Transverse colon (tissue), 4 donors: ENCODE measurements around the gene NR3C2. TPM values are rescaled to one million over a fixed set of nuclear protein-coding genes. Genes with fewer than 3 reads are reported as not detected.

Source experiments
- DNase-seq: peaks from one replicate; pipeline ENCODE4 v3.0.0-alpha.2; 2019
- H3K27ac ChIP-seq, 4 donors: fragments of 200-600 bp; sonication (generic); 2 replicates each; pipeline ENCODE4 v1.5.1; 2016 to 2018; ENCODE audit warnings: inconsistent platforms in 4 of 4
- H3K27me3 ChIP-seq: fragments of 200-600 bp; sonication (generic); 2 replicates; pipeline ENCODE4 v1.5.1; 2017; ENCODE audit warnings: inconsistent platforms
- H3K36me3 ChIP-seq, 4 donors: fragments of 200-600 bp; sonication (generic); 2 replicates each; pipeline ENCODE4 v1.5.1; 2017 to 2019; ENCODE audit warnings: inconsistent platforms in 4 of 4
- H3K4me1 ChIP-seq, 4 donors: fragments of 200-600 bp; sonication (generic); 2 replicates each; pipeline ENCODE4 v1.5.1; 2017 to 2020; ENCODE audit warnings: inconsistent platforms in 4 of 4
- H3K4me3 ChIP-seq, 4 donors: fragments of 200-600 bp; sonication (generic); 1 replicate in 1 of 4; 2 replicates in 3 of 4; pipeline versions ENCODE4 v1.5.1 to v1.6.1; 2017 to 2019; ENCODE audit warnings: inconsistent platforms in 4 of 4
- H3K9me3 ChIP-seq, 2 donors: fragments of 200-600 bp; sonication (generic); 2 replicates each; pipeline ENCODE4 v1.5.1; 2017 to 2019; ENCODE audit warnings: inconsistent platforms in 2 of 2
- EP300 ChIP-seq: sonication (generic); formaldehyde crosslinking; IDR thresholded peaks from one replicate; pipeline ENCODE4 v1.6.1; 2017; ENCODE audit warnings: antibody characterized with exemption, low read depth
- POLR2A ChIP-seq: fragments of 450-650 bp; IDR thresholded peaks from one replicate; pipeline ENCODE4 v1.6.1; 2016; ENCODE audit warnings: antibody characterized with exemption, mild to moderate bottlenecking, moderate library complexity
- POLR2AphosphoS5 ChIP-seq, 3 donors: sonication (generic); formaldehyde crosslinking; IDR thresholded peaks; one replicate each; pipeline ENCODE4 v1.6.1; 2016; ENCODE audit warnings: antibody characterized with exemption in 3 of 3
- WGBS, 2 donors: methylation state at CpG; one replicate each; pipeline ENCODE4 v1.1.5; 2018; ENCODE audit warnings: low coverage in 1 of 2; 5-methylcytosine and 5-hydroxymethylcytosine counted together
- in situ Hi-C, 4 donors: fragments of 200-750 bp; cut with MboI; loops; one replicate each; pipeline versions ENCODE4 v1.15.0 to v1.15.1; 2017; ENCODE audit warnings: low sequenced_read_pairs in 3 of 4, low pct_ligation_motif_present in 1 of 4, low pct_unique_long_range_greater_than_20kb in 1 of 4
- intact Hi-C: fragments of 100-400 bp; cut with DNase I; formaldehyde crosslinking; loops from one replicate; pipeline ENCODE4 v1.15.1; 2023; ENCODE audit warnings: low total_unique reads
- total RNA-seq, 4 donors: library from RNA; depleted of rRNA; stranded (reverse); fragments of >200 nt; gene quantifications; one replicate each; pipeline ENCODE4 v1.1.0, GENCODE V29; 2016
- TF ChIP-seq, protein P1 (sequence below), 5 experiments: fragments of 200-600 bp in 3 of 5; fragments of 450-650 bp in 2 of 5; sonication (generic) in 3 of 5; IDR thresholded peaks; 1 replicate in 2 of 5; 2 replicates in 3 of 5; pipeline ENCODE4 v1.5.1; 2016 to 2017; ENCODE audit warnings: antibody characterized with exemption in 5 of 5, inconsistent platforms in 3 of 5, mild to moderate bottlenecking in 2 of 5, moderate library complexity in 1 of 5

Gene NR3C2
- total RNA-seq, 4 donors from 2014 or later = 55.5 to 147 (median 125) TPM

DNA sequence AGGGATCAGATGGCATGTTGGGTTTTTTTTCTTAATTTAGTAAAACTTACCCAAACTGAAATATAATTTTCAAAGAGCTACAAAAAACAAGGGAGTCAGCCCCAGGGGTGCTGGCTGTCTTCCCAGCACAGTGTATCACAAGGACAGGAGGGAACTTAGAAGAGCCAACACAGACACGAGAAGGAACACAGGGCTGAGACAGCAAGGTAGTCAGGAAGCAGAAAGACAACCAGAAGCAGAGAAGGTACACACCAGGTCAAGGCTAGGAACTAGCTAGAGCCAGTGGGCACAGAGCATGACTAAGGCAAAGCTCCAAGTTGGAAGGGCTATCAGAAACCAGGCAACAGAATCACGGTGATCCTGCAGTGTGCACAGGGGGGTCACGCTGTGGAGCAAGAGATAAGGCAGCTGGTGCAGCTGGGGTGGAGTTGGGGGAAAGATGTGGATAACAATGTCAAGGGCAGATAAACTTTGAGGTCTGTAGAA lies 168.7 kb downstream of the NR3C2 start:
- H3K27ac ChIP-seq = no peak overlapping the region
- WGBS, 2 donors = 28% methylated on average over 3 of the region's 3 CpGs
- intact Hi-C loops = no loop called here

DNA sequence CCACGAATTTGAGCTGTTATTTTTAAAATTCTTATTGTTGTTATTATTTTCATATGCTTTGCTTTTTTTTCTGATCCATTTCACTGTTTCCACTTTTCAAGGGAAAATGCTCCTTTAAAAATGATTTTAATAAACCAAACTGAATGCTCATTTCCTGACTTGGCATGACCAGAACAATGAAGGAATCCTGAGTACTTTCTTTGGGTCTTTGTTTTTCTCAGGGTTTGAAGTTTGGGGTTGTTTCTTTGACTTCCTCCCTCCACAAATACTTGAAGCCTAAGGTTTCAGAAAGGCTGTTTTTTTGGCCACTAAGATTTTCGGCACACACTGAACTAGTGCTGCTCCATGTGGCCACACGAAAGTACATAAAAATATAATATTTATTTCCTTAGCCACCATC lies 171.0 kb downstream of the NR3C2 start:
- Histone ChIP-seq H3K27me3 (no peaks in the 10 kb centered on the region), H3K9me3 (no peaks in the 10 kb centered on the region), H3K4me3 (no peak overlapping the region), H3K36me3 (no peaks in the 10 kb centered on the region), H3K4me1 (peaks cover 0 to 15% (median 2%) of the 10 kb centered on the region in 4 donors), H3K27ac (no peak overlapping the region)
- 80 to 86% methylated on average over 3 of the region's 3 CpGs for WGBS, 2 donors
- intact Hi-C loops = no loop called here
- DNase-seq = no peak
- TF ChIP-seq POLR2AphosphoS5 (IDR thresholded peaks at IDR 0.05) (no peak), EP300 (no peak), POLR2A (no peak)
- TF ChIP-seq, protein P1, sequence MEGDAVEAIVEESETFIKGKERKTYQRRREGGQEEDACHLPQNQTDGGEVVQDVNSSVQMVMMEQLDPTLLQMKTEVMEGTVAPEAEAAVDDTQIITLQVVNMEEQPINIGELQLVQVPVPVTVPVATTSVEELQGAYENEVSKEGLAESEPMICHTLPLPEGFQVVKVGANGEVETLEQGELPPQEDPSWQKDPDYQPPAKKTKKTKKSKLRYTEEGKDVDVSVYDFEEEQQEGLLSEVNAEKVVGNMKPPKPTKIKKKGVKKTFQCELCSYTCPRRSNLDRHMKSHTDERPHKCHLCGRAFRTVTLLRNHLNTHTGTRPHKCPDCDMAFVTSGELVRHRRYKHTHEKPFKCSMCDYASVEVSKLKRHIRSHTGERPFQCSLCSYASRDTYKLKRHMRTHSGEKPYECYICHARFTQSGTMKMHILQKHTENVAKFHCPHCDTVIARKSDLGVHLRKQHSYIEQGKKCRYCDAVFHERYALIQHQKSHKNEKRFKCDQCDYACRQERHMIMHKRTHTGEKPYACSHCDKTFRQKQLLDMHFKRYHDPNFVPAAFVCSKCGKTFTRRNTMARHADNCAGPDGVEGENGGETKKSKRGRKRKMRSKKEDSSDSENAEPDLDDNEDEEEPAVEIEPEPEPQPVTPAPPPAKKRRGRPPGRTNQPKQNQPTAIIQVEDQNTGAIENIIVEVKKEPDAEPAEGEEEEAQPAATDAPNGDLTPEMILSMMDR (IDR thresholded peaks at IDR 0.05) = no peak
- in situ Hi-C loops = no loop called here

More for the DNA sequence above, 168.7 kb downstream of the NR3C2 start:
- Histone ChIP-seq H3K9me3 (no peaks in the 10 kb centered on the region), H3K36me3 (no peaks in the 10 kb centered on the region), H3K27me3 (no peaks in the 10 kb centered on the region), H3K4me1 (peaks cover 0 to 15% (median 4%) of the 10 kb centered on the region in 4 donors), H3K4me3 (no peak overlapping the region)
- in situ Hi-C loops = no loop called here
- TF ChIP-seq, protein P1 (IDR thresholded peaks at IDR 0.05) = no peak
- no peak for TF ChIP-seq POLR2A
- TF ChIP-seq EP300 = no peak
- no peak for TF ChIP-seq POLR2AphosphoS5 (IDR thresholded peaks at IDR 0.05)
- DNase-seq = no peak

DNA sequence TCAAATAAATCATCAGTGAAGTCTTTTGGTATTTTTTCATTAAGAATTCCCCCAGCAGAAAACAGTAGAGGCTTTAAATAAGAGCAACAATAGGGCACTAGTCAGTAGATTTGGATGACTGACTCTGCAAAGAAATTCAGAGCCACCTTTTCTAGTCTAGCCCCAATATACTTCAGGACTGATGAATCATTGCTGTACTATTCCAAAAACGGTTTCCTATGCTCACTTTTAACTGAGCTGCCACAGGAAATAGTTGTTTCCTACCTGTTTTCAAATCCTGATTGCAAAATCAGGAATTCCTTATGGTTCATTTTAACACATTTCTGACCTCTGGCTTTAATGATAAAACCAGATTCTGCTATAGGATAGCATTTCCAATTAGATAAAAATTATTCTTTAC lies 171.6 kb downstream of the NR3C2 start:
- no peak for DNase-seq
- Histone ChIP-seq H3K9me3 (no peaks in the 10 kb centered on the region), H3K4me1 (peaks cover 0 to 10% (median 2%) of the 10 kb centered on the region in 4 donors), H3K36me3 (no peaks in the 10 kb centered on the region), H3K27me3 (no peaks in the 10 kb centered on the region), H3K27ac (no peak overlapping the region), H3K4me3 (no peak overlapping the region)
- 28 to 40% methylated on average over 1 of the region's 1 CpG for WGBS, 2 donors
- intact Hi-C loops (no loop called here), in situ Hi-C loops (no loop called here)
- TF ChIP-seq POLR2A = no peak

DNA sequence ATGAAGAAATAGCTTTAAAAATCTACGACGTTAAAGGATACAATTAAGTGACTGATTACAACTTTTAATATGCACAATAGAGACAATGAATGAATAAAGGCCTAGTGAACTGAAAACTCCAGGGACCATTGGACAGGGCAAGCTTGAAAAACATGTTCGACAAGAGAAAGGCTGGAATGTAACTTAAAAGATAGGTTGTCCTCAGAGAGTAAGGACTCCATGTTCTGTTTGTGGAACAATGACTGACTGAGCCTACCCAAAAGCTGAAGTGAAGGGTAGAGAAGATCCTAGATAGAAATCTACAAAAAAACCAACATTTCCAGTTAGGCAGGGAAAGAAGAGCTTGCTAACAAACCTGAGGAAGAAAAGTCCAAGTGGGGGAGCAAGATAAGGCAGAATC lies 173.4 kb downstream of the NR3C2 start:
- H3K36me3 ChIP-seq = no peaks in the 10 kb centered on the region
- intact Hi-C loops (no loop called here), in situ Hi-C loops (no loop called here)
- 91 to 92% methylated on average over 3 of the region's 3 CpGs for WGBS, 2 donors
- H3K27me3 ChIP-seq = no peaks in the 10 kb centered on the region
- no peaks in the 10 kb centered on the region for H3K9me3 ChIP-seq
- peaks cover 0 to 8% (median 2%) of the 10 kb centered on the region in 4 donors for H3K4me1 ChIP-seq
- DNase-seq = no peak
- TF ChIP-seq, protein P1 (IDR thresholded peaks at IDR 0.05) = no peak
- no peak for TF ChIP-seq POLR2A
- no peak for TF ChIP-seq POLR2AphosphoS5 (IDR thresholded peaks at IDR 0.05)
- TF ChIP-seq EP300 = no peak
- no peak overlapping the region for H3K4me3 ChIP-seq
- no peak overlapping the region for H3K27ac ChIP-seq

DNA sequence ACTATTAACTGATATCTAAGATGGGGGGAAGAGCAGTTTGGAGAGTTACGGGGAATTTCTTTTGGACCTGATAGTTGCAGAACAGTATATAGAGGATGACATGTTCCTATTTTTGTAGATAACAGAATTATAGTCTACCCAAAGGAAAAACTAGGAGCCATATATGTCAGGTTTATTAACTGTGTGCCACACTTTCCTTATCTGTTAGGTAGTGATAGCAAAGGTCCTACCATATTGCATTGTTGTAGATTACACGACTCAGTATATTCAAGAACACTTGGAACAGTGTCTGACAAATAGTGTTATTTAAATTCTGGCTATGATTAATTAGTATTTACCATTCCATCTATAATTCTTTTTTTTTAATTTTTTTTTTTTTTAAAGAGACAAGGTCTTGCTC lies 175.3 kb downstream of the NR3C2 start:
- Histone ChIP-seq H3K36me3 (no peaks in the 10 kb centered on the region), H3K27ac (no peak overlapping the region), H3K9me3 (no peaks in the 10 kb centered on the region), H3K4me3 (no peak overlapping the region), H3K27me3 (no peaks in the 10 kb centered on the region), H3K4me1 (no peaks in the 10 kb centered on the region)
- 0 to 72% methylated on average over 1 to 2 of the region's 2 CpGs for WGBS, 2 donors
- in situ Hi-C loops = no loop called here
- no peak for TF ChIP-seq EP300
- no peak for TF ChIP-seq POLR2A
- TF ChIP-seq, protein P1 (IDR thresholded peaks at IDR 0.05) = no peak
- intact Hi-C loops = no loop called here
- DNase-seq = no peak
